SK-N-MC (cell line): ENCODE data around the gene SLAMF6.
"Not testable (repeated sequence)": the region's sequence is repeated elsewhere in the genome, so short reads cannot be mapped to it uniquely, and the experiment has no call there.

Experiments used
- DNase-seq: peaks from one replicate; pipeline ENCODE4 v3.0.0-alpha.2; 2011; ENCODE audit warnings: low read depth, low spot score
- H3K27ac ChIP-seq: fragments of 200-600 bp; sonication (generic); 2 replicates; pipeline ENCODE4 v1.5.1; 2016; ENCODE audit warnings: mixed run types
- H3K36me3 ChIP-seq: fragments of 200-600 bp; sonication (generic); 2 replicates; pipeline ENCODE4 v1.6.1; 2017; ENCODE audit warnings: antibody characterized with exemption, low read length, mixed read lengths; ENCODE audit not compliant: insufficient read depth
- H3K4me3 ChIP-seq: fragments of 200-600 bp; sonication (generic); 2 replicates; pipeline ENCODE4 v1.5.1; 2016
- H3K9ac ChIP-seq: fragments of 200-600 bp; sonication (generic); 2 replicates; pipeline ENCODE4 v1.8.0; 2017; ENCODE audit warnings: mixed run types, mixed read lengths; ENCODE audit not compliant: insufficient read length
- H3K9me3 ChIP-seq: fragments of 200-600 bp; sonication (generic); 2 replicates; pipeline ENCODE4 v1.6.1; 2017; ENCODE audit warnings: low read depth, mild to moderate bottlenecking, antibody characterized with exemption, low read length, moderate library complexity, mixed read lengths
- EZH2 ChIP-seq: fragments of 200-600 bp; sonication (generic); IDR thresholded peaks from one replicate; pipeline ENCODE4 v1.6.1; 2017; ENCODE audit warnings: antibody characterized with exemption
- FOXP2 ChIP-seq: optimal IDR thresholded peaks from 2 replicates; pipeline ENCODE3; 2011; ENCODE audit warnings: mild to moderate bottlenecking, moderate library complexity; ENCODE audit not compliant: insufficient read depth; ENCODE audit errors: extremely low read length, control extremely low read depth
- POLR2AphosphoS5 ChIP-seq: IDR thresholded peaks from 2 replicates; pipeline ENCODE4 v1.6.1; 2012; ENCODE audit warnings: mild to moderate bottlenecking, low read depth, low read length, borderline replicate concordance

Gene SLAMF6

DNA sequence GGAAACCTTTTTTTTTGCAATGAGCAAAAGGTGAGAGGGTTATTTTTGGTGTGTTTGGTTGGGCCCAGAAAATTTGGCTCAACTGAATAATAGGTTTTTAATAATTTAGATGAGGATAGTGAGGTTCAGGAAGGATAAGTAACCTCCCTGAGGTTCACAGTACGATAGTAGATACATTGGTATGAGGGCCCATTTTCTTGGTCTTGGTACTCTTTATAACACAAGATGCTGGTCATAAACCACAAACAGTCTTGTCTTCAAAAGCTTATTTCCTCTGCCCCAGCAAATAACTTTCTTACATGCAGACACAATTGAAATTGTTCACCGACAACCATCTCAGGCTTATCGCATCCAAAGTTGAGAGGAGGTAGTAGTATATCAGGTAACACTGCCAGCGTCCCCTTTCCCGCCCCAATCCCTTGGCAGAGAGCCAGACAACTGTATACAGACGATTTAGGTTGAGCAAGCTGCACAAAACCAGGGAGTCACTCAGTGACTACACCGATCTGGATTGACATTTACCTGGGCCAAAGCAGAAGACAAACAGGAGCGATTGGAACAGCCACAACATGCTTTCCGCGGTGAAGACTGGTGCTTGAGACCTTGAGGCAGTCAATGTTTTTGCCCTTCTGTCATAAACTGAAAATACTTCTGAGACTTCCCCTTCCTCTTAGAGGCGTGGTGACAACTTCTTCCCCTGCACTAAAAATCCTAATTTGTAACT lies at the start of gene SLAMF6:
Gene SLAMF6 (minus strand): TSS at position 634 of the 724 bp plus-strand sequence. CDS start 63 bp downstream, at position 571.
- Histone ChIP-seq H3K9me3 (no peaks in the 10 kb centered on the region), H3K4me3 (no peak within 1 kb of the TSS), H3K9ac (no peak within 1 kb of the TSS), H3K27ac (no peak within 1 kb of the TSS), H3K36me3 (no peaks in the 10 kb centered on the region)
- DNase-seq, result no peak
- TF ChIP-seq FOXP2 (no peak), EZH2 (no peak), POLR2AphosphoS5 (no peak)

DNA sequence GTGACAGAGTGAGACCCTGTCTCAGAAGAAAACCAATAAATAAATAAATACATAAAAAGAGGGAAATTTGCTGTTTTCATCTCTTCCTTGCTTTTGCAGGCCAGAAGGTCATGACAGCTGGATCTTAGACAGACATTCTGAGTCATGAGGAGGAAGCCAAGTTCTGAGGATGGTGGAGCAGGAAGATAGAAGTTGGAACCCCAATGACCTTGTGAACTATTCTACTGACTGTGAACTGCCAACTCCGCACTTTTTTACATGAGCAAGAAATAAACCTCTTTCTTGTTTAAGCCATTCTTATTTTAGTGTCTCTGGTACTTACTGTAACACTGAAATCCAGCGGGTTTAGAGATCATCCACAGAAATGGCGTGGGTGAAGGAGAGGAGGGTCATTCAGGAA lies 47.8 kb upstream of the SLAMF6 start:
- TF ChIP-seq FOXP2, result no peak
- no peak for TF ChIP-seq EZH2
- no peak for TF ChIP-seq POLR2AphosphoS5
- no peak overlapping the region for H3K27ac ChIP-seq

GRCh38 chr1:160569806-160570205 lies 46.8 kb upstream of the SLAMF6 start:
- no peaks in the 10 kb centered on the region for H3K9me3 ChIP-seq
- H3K36me3 ChIP-seq, result no peaks in the 10 kb centered on the region
- TF ChIP-seq EZH2 (no peak), POLR2AphosphoS5 (no peak), FOXP2 (no peak)
- no peak overlapping the region for H3K9ac ChIP-seq
- DNase-seq, result no peak
- H3K4me3 ChIP-seq, result no peak overlapping the region
- no peak overlapping the region for H3K27ac ChIP-seq

More for the DNA sequence above, 47.8 kb upstream of the SLAMF6 start:
- H3K36me3 ChIP-seq, result no peaks in the 10 kb centered on the region
- no peaks in the 10 kb centered on the region for H3K9me3 ChIP-seq
- no peak overlapping the region for H3K4me3 ChIP-seq
- DNase-seq, result no peak
- no peak overlapping the region for H3K9ac ChIP-seq

- H3K9me3 ChIP-seq, result no peaks in the 10 kb centered on the region
- H3K27ac ChIP-seq, result no peak overlapping the region
- DNase-seq, result no peak
- no peak overlapping the region for H3K9ac ChIP-seq
- H3K36me3 ChIP-seq, result no peaks in the 10 kb centered on the region
- H3K4me3 ChIP-seq, result no peak overlapping the region
- TF ChIP-seq FOXP2 (no peak), EZH2 (no peak), POLR2AphosphoS5 (no peak)
These were observed 45.0 kb upstream of the SLAMF6 start for GRCh38 chr1:160567858-160568682.

DNA sequence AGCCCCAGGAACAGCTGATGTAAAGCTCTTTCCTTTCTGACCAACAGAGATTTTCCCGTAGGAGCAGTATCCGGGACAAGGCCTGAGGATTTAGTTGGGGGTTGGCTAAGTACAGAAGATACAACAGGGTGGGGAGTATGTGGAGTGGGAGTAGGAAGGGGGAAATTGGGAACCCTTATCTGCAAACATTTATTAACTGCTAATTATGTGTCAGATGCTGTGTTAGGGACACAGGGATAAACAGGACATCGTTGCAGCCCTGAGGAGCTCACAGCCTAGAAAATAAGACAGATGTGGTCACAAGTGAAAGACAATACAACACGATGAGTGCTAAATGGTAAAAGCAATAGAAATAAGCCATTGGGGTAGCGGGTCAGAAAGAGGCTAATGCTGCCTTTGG lies 44.3 kb upstream of the SLAMF6 start:
- TF ChIP-seq EZH2 (no peak), POLR2AphosphoS5 (no peak), FOXP2 (no peak)
- DNase-seq, result no peak
- H3K4me3 ChIP-seq, result no peak overlapping the region
- no peak overlapping the region for H3K27ac ChIP-seq
- no peak overlapping the region for H3K9ac ChIP-seq
- no peaks in the 10 kb centered on the region for H3K36me3 ChIP-seq
- no peaks in the 10 kb centered on the region for H3K9me3 ChIP-seq

- DNase-seq, result no peak
- no peak overlapping the region for H3K4me3 ChIP-seq
- H3K9me3 ChIP-seq, result no peaks in the 10 kb centered on the region
- TF ChIP-seq FOXP2 (no peak), EZH2 (no peak), POLR2AphosphoS5 (no peak)
- H3K27ac ChIP-seq, result no peak overlapping the region
- H3K36me3 ChIP-seq, result no peaks in the 10 kb centered on the region
- no peak overlapping the region for H3K9ac ChIP-seq
These were observed 42.5 kb upstream of the SLAMF6 start for GRCh38 chr1:160565564-160565963.

DNA sequence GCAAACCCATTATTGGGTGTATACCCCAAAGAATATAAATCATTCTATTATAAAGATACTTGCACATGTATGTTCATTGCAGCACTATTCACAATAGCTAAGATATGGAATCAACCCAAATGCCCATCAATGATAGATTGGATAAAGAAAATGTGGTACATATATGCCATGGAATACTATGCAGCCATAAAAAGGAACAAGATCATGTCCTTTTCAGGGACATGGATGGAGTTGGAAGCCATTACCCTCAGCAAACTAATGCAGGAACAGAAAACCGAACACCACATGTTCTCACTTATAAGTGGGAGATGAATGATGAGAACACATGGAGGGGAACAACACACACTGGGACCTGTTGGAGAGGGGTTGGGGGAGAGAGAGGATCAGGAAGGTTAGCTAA lies 40.2 kb upstream of the SLAMF6 start:
- not testable (repeated sequence) for H3K36me3 ChIP-seq, H3K9me3 ChIP-seq, H3K9ac ChIP-seq, H3K4me3 ChIP-seq, H3K27ac ChIP-seq, DNase-seq

GRCh38 chr1:160562745-160563144 lies 39.7 kb upstream of the SLAMF6 start:
- DNase-seq, H3K9ac ChIP-seq, H3K9me3 ChIP-seq, H3K36me3 ChIP-seq, H3K27ac ChIP-seq, H3K4me3 ChIP-seq: not testable (repeated sequence)

- no peak overlapping the region for H3K4me3 ChIP-seq
- no peak for TF ChIP-seq FOXP2
- TF ChIP-seq POLR2AphosphoS5, result no peak
- no peak for TF ChIP-seq EZH2
These were observed 37.8 kb upstream of the SLAMF6 start for GRCh38 chr1:160560806-160561205.

More at GRCh38 chr1:160560806-160561205, 37.8 kb upstream of the SLAMF6 start:
- no peak overlapping the region for H3K9ac ChIP-seq
- no peak overlapping the region for H3K27ac ChIP-seq
- H3K36me3 ChIP-seq, result no peaks in the 10 kb centered on the region
- DNase-seq, result no peak
- no peaks in the 10 kb centered on the region for H3K9me3 ChIP-seq
